ENCODE data around the gene HIF3A. TPM values are rescaled to one million over a fixed set of nuclear protein-coding genes. Genes with fewer than 3 reads are reported as not detected.
"Not testable (repeated sequence)": the region's sequence is repeated elsewhere in the genome, so short reads cannot be mapped to it uniquely, and the experiment has no call there.

Gene HIF3A
- 0.42 and 0.75 TPM in 2 replicates for total RNA-seq

GRCh38 chr19:46296722-46297461 is at the start of gene HIF3A:
HIF3A (plus strand) TSS chr19:46297042; CDS start chr19:46297077, 35 bp downstream.
- H3K27me3 ChIP-seq (ENCODE audit: control insufficient read depth, insufficient read depth, low read length): peaks cover 24% of the 10 kb centered on the region
- no peak for TF ChIP-seq CTCF (IDR thresholded peaks at IDR 0.05; ENCODE audit: insufficient read depth, low read length, poor library complexity, severe bottlenecking)
- peak within 1 kb of the TSS; percentile 31 for H3K4me3 ChIP-seq (ENCODE audit: low read depth, low read length)
- H3K36me3 ChIP-seq (ENCODE audit: control insufficient read depth, insufficient read depth, low read length): no peaks in the 10 kb centered on the region
- no peak for DNase-seq (ENCODE audit: low read depth)

- Histone ChIP-seq H3K27me3 (ENCODE audit: control insufficient read depth, insufficient read depth, low read length) (peaks cover 12% of the 10 kb centered on the region), H3K4me3 (ENCODE audit: low read depth, low read length) (no peak overlapping the region), H3K36me3 (ENCODE audit: control insufficient read depth, insufficient read depth, low read length) (no peaks in the 10 kb centered on the region)
- TF ChIP-seq CTCF (IDR thresholded peaks at IDR 0.05; ENCODE audit: insufficient read depth, low read length, poor library complexity, severe bottlenecking): no peak
- no peak for DNase-seq (ENCODE audit: low read depth)
Observed at GRCh38 chr19:46250076-46250735, 46.6 kb upstream of the HIF3A start.

- no peak for DNase-seq (ENCODE audit: low read depth)
- no peak for TF ChIP-seq CTCF (IDR thresholded peaks at IDR 0.05; ENCODE audit: insufficient read depth, low read length, poor library complexity, severe bottlenecking)
- Histone ChIP-seq H3K4me3 (ENCODE audit: low read depth, low read length) (no peak overlapping the region), H3K36me3 (ENCODE audit: control insufficient read depth, insufficient read depth, low read length) (no peaks in the 10 kb centered on the region), H3K27me3 (ENCODE audit: control insufficient read depth, insufficient read depth, low read length) (peaks cover 9% of the 10 kb centered on the region)
Observed at GRCh38 chr19:46251416-46251815, 45.4 kb upstream of the HIF3A start.

- H3K4me3 ChIP-seq (ENCODE audit: low read depth, low read length): no peak overlapping the region
- peaks cover 3% of the 10 kb centered on the region for H3K27me3 ChIP-seq (ENCODE audit: control insufficient read depth, insufficient read depth, low read length)
- DNase-seq (ENCODE audit: low read depth): no peak
- no peaks in the 10 kb centered on the region for H3K36me3 ChIP-seq (ENCODE audit: control insufficient read depth, insufficient read depth, low read length)
- TF ChIP-seq CTCF (IDR thresholded peaks at IDR 0.05; ENCODE audit: insufficient read depth, low read length, poor library complexity, severe bottlenecking): no peak
Observed at GRCh38 chr19:46254776-46255175, 42.1 kb upstream of the HIF3A start.

- H3K4me3 ChIP-seq (ENCODE audit: low read depth, low read length): no peak overlapping the region
- no peaks in the 10 kb centered on the region for H3K36me3 ChIP-seq (ENCODE audit: control insufficient read depth, insufficient read depth, low read length)
- no peak for TF ChIP-seq CTCF (IDR thresholded peaks at IDR 0.05; ENCODE audit: insufficient read depth, low read length, poor library complexity, severe bottlenecking)
- DNase-seq (ENCODE audit: low read depth): no peak
- H3K27me3 ChIP-seq (ENCODE audit: control insufficient read depth, insufficient read depth, low read length): peaks cover 7% of the 10 kb centered on the region
Observed at GRCh38 chr19:46256855-46257254, 40.0 kb upstream of the HIF3A start.

GRCh38 chr19:46261501-46261900 is 35.3 kb upstream of the HIF3A start:
- H3K27me3 ChIP-seq (ENCODE audit: control insufficient read depth, insufficient read depth, low read length); DNase-seq (ENCODE audit: low read depth); H3K36me3 ChIP-seq (ENCODE audit: control insufficient read depth, insufficient read depth, low read length); H3K4me3 ChIP-seq (ENCODE audit: low read depth, low read length): not testable (repeated sequence)

- not testable (repeated sequence) for H3K4me3 ChIP-seq (ENCODE audit: low read depth, low read length); H3K36me3 ChIP-seq (ENCODE audit: control insufficient read depth, insufficient read depth, low read length)
- peaks cover 13% of the 10 kb centered on the region for H3K27me3 ChIP-seq (ENCODE audit: control insufficient read depth, insufficient read depth, low read length)
- peak; percentile 76 for DNase-seq (ENCODE audit: low read depth)
Observed at GRCh38 chr19:46262684-46263296, 34.1 kb upstream of the HIF3A start.

- not testable (repeated sequence) for H3K36me3 ChIP-seq (ENCODE audit: control insufficient read depth, insufficient read depth, low read length); H3K4me3 ChIP-seq (ENCODE audit: low read depth, low read length); DNase-seq (ENCODE audit: low read depth)
- peaks cover 13% of the 10 kb centered on the region for H3K27me3 ChIP-seq (ENCODE audit: control insufficient read depth, insufficient read depth, low read length)
Observed at GRCh38 chr19:46264801-46265200, 32.0 kb upstream of the HIF3A start.
